ENCODE data around the gene TEX36. TPM values are rescaled to one million over a fixed set of nuclear protein-coding genes. Genes with fewer than 3 reads are reported as not detected.
A peak's percentile ranks its signal among the peaks of the same experiment; 100 is the strongest.
"Not testable (repeated sequence)": the region's sequence is repeated elsewhere in the genome, so short reads cannot be mapped to it uniquely, and the experiment has no call there.

The TEX36 gene, protein sequence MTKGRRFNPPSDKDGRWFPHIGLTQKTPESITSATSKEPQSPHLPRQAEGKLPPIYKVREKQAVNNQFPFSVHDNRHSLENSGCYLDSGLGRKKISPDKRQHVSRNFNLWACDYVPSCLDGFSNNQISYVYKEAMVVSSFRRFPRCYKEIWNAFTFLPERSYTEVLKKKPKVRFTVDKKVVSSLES
- total RNA-seq (2012; rRNA removed), result not detected in 2 replicates

DNA sequence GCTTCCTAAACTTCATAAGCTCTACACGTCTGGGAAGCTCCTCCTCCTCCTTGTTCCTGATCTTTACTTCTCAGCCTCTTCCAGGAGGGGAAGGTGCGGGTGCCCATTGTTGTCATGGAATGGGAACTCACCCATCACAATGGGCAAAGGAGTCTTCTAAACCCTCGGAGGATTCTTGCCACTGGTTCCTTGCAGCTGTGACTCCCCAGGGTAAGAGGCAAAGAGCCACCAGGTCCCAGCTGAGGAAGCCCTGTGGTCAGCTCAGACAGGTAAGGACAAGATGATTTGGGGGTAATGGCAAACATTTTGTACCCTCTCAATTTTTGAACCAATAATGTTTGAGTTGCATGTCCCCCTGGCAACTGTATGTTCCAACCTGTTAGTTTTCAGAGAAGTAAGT, at the start of gene TEX36:
TEX36 (minus strand) TSS at position 101 of the 400 bp plus-strand sequence. CDS start 174 bp downstream, outside the sequence.
- Histone ChIP-seq H3K36me3 (ENCODE audit: insufficient read depth, low read length) (no peaks in the 10 kb centered on the region), H3K4me1 (ENCODE audit: control insufficient read depth, insufficient read depth, low read length) (no peaks in the 10 kb centered on the region), H3K9ac (ENCODE audit: low read depth, low read length) (no peak within 1 kb of the TSS), H3K9me3 (replicated peaks; ENCODE audit: low read length) (no peaks in the 10 kb centered on the region), H3K4me3 (ENCODE audit: low read length) (no peak within 1 kb of the TSS), H3K27me3 (ENCODE audit: control insufficient read depth, insufficient read depth, low read length) (no peaks in the 10 kb centered on the region), H3K4me2 (ENCODE audit: low read length) (no peak within 1 kb of the TSS)

DNA sequence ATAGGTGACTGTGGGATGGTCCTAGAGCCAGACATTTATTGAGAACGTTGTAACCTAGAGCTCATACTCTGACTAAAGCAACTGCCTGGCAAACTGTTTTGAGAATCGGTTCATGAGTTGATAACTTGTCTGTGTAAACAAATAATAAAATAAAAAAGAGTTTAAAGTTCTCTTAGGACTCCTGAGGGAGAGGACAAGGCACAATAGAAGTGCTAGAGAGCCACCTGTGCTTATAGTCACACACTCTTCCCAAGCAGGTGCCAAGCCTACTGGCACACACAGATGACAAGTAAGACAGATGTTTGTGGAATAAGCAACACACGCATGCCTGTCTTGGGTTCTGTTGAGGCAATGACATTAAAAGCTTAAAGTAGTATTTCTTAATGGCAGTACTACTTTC, 44.5 kb upstream of the TEX36 start:
- no peaks in the 10 kb centered on the region for H3K27me3 ChIP-seq (ENCODE audit: control insufficient read depth, insufficient read depth, low read length)
- H3K9me3 ChIP-seq (replicated peaks; ENCODE audit: low read length), result no peaks in the 10 kb centered on the region
- H3K36me3 ChIP-seq (ENCODE audit: insufficient read depth, low read length), result peaks cover 91% of the 10 kb centered on the region
- no peak overlapping the region for H3K4me2 ChIP-seq (ENCODE audit: low read length)
- H3K4me1 ChIP-seq (ENCODE audit: control insufficient read depth, insufficient read depth, low read length), result no peaks in the 10 kb centered on the region
- H3K4me3 ChIP-seq (ENCODE audit: low read length), result no peak overlapping the region
- no peak overlapping the region for H3K9ac ChIP-seq (ENCODE audit: low read depth, low read length)

DNA sequence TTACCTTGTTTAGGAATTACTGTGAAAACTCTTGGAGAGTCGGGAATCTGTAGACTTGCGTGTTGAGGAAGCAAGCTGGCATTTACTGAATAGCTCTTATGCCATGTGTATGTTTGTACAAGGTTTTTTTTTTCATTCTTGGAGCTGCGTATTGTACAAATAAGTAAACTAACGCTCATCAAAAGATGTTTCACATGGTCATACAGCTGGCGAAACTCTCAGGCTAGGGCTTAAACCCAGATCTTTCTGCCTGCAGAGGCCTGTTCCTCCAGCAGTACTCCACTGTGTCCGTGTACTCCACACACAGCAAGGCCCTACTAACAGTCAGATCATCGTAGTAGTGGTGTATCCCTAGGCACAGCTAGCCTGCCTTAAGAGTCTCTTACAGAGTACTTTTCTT, 44.0 kb upstream of the TEX36 start:
- no peaks in the 10 kb centered on the region for H3K27me3 ChIP-seq (ENCODE audit: control insufficient read depth, insufficient read depth, low read length)
- no peak overlapping the region for H3K4me2 ChIP-seq (ENCODE audit: low read length)
- H3K9me3 ChIP-seq (replicated peaks; ENCODE audit: low read length), result no peaks in the 10 kb centered on the region
- H3K4me3 ChIP-seq (ENCODE audit: low read length), result no peak overlapping the region
- no peaks in the 10 kb centered on the region for H3K4me1 ChIP-seq (ENCODE audit: control insufficient read depth, insufficient read depth, low read length)
- no peak overlapping the region for H3K9ac ChIP-seq (ENCODE audit: low read depth, low read length)
- H3K36me3 ChIP-seq (ENCODE audit: insufficient read depth, low read length), result peaks cover 91% of the 10 kb centered on the region

DNA sequence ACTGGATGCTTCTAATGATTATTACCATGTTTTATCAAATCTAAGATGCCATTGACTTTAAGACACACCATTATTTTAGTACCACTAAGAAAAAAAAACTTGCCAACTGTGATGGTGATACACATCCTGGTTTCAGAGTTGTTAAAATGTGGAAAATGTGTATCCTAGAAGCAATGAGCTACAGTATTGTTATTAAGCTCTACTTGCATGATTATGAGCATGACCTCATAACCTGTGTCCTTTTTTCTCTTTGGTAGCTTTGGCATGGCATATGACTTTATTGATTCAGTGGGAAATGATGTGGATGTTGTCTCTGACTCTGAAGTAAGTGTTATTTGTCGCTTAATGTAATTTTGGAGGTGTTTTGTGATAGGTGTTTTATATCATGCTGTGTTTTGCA, 39.8 kb upstream of the TEX36 start:
- H3K27me3 ChIP-seq (ENCODE audit: control insufficient read depth, insufficient read depth, low read length), result no peaks in the 10 kb centered on the region
- no peak overlapping the region for H3K4me3 ChIP-seq (ENCODE audit: low read length)
- H3K36me3 ChIP-seq (ENCODE audit: insufficient read depth, low read length), result peaks cover 66% of the 10 kb centered on the region
- no peak overlapping the region for H3K4me2 ChIP-seq (ENCODE audit: low read length)
- no peak overlapping the region for H3K9ac ChIP-seq (ENCODE audit: low read depth, low read length)
- peaks cover 14% of the 10 kb centered on the region for H3K4me1 ChIP-seq (ENCODE audit: control insufficient read depth, insufficient read depth, low read length)
- H3K9me3 ChIP-seq (replicated peaks; ENCODE audit: low read length), result no peaks in the 10 kb centered on the region

DNA sequence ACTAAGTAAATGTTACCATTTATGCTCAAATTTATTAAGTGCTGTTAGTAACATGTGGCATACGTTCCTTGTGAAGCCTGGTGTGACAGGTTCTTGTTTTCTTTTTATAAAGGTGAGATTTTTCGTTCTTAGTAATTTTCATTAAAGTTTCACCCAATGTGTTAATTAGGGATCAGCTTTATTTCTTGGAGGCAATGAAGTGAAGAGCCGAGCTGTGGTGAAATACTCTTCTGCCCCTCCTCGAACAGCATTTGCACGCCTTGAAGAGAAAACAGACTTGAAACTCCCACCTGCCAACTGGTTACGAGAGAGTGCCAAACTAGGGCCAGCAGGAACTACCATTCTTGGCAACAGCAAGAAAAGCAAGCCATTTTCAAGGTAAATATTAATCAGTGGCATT, 38.1 kb upstream of the TEX36 start:
- peak overlapping the region; percentile 84 for H3K4me3 ChIP-seq (ENCODE audit: low read length)
- H3K9me3 ChIP-seq (replicated peaks; ENCODE audit: low read length), result no peaks in the 10 kb centered on the region
- H3K27me3 ChIP-seq (ENCODE audit: control insufficient read depth, insufficient read depth, low read length), result no peaks in the 10 kb centered on the region
- no peak overlapping the region for H3K9ac ChIP-seq (ENCODE audit: low read depth, low read length)
- peaks cover 49% of the 10 kb centered on the region for H3K36me3 ChIP-seq (ENCODE audit: insufficient read depth, low read length)
- H3K4me2 ChIP-seq (ENCODE audit: low read length), result peak overlapping the region; percentile 77
- peaks cover 14% of the 10 kb centered on the region for H3K4me1 ChIP-seq (ENCODE audit: control insufficient read depth, insufficient read depth, low read length)

DNA sequence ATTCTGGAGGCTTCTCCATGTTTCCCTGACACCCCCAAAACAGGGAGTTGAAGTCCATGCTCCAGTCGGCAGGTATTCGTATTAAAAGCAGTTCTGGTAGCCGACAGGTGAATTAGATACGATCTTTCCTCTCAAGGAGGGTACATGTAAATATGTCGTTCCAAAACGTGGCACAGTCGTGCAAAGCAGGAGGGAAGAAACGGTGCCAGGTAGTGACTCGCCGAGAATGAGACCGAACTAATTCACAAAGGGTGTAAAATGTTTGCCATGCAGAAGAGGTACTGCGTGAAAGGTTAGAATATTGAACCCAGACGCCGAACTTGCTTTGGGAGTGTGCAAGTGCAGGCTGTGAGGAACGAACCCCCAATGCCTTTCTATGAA, 37.0 kb upstream of the TEX36 start:
- H3K9ac ChIP-seq (ENCODE audit: low read depth, low read length), result peak overlapping the region; percentile 97
- no peaks in the 10 kb centered on the region for H3K9me3 ChIP-seq (replicated peaks; ENCODE audit: low read length)
- no peaks in the 10 kb centered on the region for H3K27me3 ChIP-seq (ENCODE audit: control insufficient read depth, insufficient read depth, low read length)
- H3K4me2 ChIP-seq (ENCODE audit: low read length), result peak overlapping the region; percentile 77
- peaks cover 14% of the 10 kb centered on the region for H3K4me1 ChIP-seq (ENCODE audit: control insufficient read depth, insufficient read depth, low read length)
- peak overlapping the region; percentile 84 for H3K4me3 ChIP-seq (ENCODE audit: low read length)
- peaks cover 41% of the 10 kb centered on the region for H3K36me3 ChIP-seq (ENCODE audit: insufficient read depth, low read length)

DNA sequence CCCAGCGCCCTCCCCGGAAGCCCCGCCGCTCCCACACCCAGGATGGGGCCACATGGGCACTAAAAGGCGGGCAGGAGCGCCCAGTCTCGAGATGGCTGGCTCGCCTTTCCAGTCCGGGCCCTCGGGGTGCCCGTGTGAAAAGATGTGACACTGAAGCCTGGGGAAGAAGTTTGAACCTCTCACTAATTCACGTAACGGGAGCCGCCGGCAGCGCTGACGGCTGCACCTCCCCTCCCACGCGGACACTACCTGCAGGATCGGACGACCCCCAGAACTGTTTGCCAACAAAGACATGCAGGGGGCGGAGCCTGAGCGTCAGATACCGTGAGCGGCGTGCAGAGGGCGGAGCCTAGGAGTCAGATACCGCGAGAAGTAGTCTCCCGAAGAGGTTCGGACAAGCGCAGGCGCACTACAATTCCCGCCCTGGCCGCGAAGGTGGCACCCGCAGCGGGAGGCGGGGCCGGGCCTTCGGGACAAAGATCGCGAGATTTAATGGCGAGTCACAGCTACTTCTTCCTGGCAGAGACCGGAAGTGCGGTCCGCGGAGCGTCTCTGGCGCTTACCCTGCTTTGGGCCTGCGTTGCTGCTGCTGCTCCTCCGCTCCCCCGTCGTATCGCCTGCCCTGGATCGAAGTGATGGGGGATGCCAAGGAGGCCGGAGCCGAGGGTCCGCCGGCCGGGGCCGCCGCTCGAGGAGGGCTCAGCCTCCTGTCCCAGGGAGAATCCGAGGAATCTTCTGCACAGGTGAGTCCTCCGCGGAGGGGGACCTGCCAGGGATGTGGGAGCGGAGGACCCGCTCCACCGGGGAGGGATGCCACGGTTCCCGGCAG, 36.4 kb upstream of the TEX36 start, which contains the start of gene EDRF1:
EDRF1 (plus strand) TSS at position 537 of the 829 bp plus-strand sequence; CDS start at position 636, 99 bp downstream.
- Histone ChIP-seq H3K9ac (ENCODE audit: low read depth, low read length) (peak within 1 kb of the TSS; percentile 97), H3K4me2 (ENCODE audit: low read length) (peak within 1 kb of the TSS; percentile 89), H3K4me3 (ENCODE audit: low read length) (peak within 1 kb of the TSS; percentile 84), H3K36me3 (ENCODE audit: insufficient read depth, low read length) (peaks cover 35% of the 10 kb centered on the region), H3K4me1 (ENCODE audit: control insufficient read depth, insufficient read depth, low read length) (peaks cover 14% of the 10 kb centered on the region), H3K27me3 (ENCODE audit: control insufficient read depth, insufficient read depth, low read length) (no peaks in the 10 kb centered on the region), H3K9me3 (replicated peaks; ENCODE audit: low read length) (no peaks in the 10 kb centered on the region)

DNA sequence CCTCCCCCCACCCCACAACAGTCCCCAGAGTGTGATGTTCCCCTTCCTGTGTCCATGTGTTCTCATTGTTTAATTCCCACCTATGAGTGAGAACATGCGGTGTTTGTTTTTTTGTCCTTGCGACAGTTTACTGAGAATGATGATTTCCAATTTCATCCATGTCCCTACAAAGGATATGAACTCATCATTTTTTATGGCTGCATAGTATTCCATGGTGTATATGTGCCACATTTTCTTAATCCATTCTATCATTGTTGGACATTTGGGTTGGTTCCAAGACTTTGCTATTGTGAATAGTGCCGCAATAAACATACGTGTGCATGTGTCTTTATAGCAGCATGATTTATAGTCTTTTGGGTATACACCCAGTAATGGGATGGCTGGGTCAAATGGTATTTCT, 31.8 kb upstream of the TEX36 start:
- H3K9ac ChIP-seq (ENCODE audit: low read depth, low read length); H3K36me3 ChIP-seq (ENCODE audit: insufficient read depth, low read length); H3K9me3 ChIP-seq (replicated peaks; ENCODE audit: low read length); H3K4me3 ChIP-seq (ENCODE audit: low read length); H3K27me3 ChIP-seq (ENCODE audit: control insufficient read depth, insufficient read depth, low read length); H3K4me1 ChIP-seq (ENCODE audit: control insufficient read depth, insufficient read depth, low read length); H3K4me2 ChIP-seq (ENCODE audit: low read length): not testable (repeated sequence)

DNA sequence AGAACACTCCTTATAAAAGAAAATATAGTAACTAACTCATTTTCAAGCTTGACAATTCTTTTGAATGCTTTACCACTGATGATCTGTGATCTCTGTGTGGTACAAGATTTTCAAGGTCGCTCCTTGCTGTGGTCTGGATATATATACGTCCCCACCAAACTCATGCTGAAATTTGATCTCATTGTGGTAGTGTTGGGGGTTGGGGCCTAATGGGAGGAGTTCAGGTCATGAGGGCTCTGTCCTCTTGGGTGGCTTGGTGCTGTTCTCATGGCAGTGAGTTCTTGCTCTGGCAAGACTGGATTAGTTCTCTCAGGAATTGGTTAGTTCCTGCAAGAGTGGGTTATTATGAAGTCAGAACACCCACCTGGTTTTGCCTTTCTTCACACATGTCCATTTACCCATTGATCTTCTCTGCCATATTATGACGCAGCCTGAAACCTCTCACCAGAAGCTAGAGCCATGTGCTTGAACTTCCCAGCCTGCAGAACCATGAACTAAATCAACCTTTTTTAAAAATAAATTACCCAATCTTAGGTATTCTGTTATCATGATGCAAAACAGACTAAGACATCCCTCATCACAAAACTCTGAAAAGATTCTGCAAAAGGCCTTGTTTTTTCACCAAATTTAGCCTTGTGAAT, 28.3 kb upstream of the TEX36 start:
- Histone ChIP-seq H3K9ac (ENCODE audit: low read depth, low read length) (no peak overlapping the region), H3K4me3 (ENCODE audit: low read length) (no peak overlapping the region), H3K4me2 (ENCODE audit: low read length) (no peak overlapping the region), H3K36me3 (ENCODE audit: insufficient read depth, low read length) (no peaks in the 10 kb centered on the region), H3K9me3 (replicated peaks; ENCODE audit: low read length) (no peaks in the 10 kb centered on the region), H3K27me3 (ENCODE audit: control insufficient read depth, insufficient read depth, low read length) (no peaks in the 10 kb centered on the region), H3K4me1 (ENCODE audit: control insufficient read depth, insufficient read depth, low read length) (peaks cover 3% of the 10 kb centered on the region)

DNA sequence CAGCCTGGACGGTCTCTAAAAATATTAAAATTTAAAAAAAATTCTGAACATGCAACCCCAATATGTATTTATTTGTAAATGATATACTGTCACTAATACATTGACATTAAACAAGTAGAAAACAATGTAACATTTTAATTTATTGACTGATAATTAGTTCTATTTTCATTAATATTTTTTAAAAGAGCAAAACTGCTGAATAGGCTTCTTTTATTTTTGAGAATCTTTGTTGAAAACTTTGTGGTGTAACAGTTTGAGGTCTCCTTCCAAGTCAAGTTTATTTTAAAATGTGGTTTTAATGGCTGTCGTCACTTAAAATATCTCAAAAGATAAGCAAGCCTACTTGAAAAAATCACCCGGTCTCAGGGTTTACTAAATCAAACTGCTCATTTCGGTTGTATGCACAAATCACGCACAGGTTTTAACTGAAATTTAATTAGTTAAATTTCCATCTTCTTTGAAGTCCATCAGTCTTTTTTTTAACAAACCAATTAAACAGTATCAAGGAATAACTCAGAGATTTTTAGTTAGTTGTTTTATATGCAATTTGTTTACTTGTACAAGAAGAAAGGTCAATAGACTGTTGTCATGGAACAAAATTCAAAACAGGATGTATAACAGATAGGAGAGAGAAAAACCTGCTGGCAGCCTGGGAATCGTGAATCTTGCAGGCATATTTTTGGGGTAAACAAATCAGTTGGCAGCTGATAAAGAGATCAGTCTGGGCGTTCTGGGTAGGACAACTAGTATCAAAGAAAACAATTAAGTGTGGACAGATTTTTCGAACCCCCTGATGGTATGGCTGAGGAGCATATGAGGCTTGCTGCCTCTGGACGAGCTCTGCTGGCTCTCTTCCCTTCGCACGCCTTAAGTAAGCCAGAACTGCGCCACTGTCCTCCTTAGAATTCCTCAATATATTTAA, 26.9 kb upstream of the TEX36 start:
- Histone ChIP-seq H3K27me3 (ENCODE audit: control insufficient read depth, insufficient read depth, low read length) (no peaks in the 10 kb centered on the region), H3K9ac (ENCODE audit: low read depth, low read length) (no peak overlapping the region), H3K9me3 (replicated peaks; ENCODE audit: low read length) (no peaks in the 10 kb centered on the region), H3K4me2 (ENCODE audit: low read length) (no peak overlapping the region), H3K4me1 (ENCODE audit: control insufficient read depth, insufficient read depth, low read length) (peaks cover 3% of the 10 kb centered on the region), H3K4me3 (ENCODE audit: low read length) (no peak overlapping the region), H3K36me3 (ENCODE audit: insufficient read depth, low read length) (no peaks in the 10 kb centered on the region)
